ENCODE results near the gene KANK3. TPM values are rescaled to one million over a fixed set of nuclear protein-coding genes. Genes with fewer than 3 reads are reported as not detected.

The KANK3 gene
- total and polyA plus RNA-seq, 10 of the 15 experiments (the other 5 are each of a cell fraction or from before 2014, with no cell fraction given) = 0.03 to 0.93 (median 0.22) TPM; not detected in 1

- POLR2A ChIA-PET = interaction anchor here (0.6 kb wide), 1 partner anchor 22 kb away, joined by 3 read pairs; no protein-coding TSS in a partner anchor
- intact Hi-C loops (cut with micrococcal nuclease; ENCODE audit: unreplicated experiment) (no loop called here), in situ Hi-C loops (cut with MboI) (no loop called here)
- Histone ChIP-seq H3K27ac (ENCODE audit: control insufficient read depth, insufficient read depth) (no peak overlapping the region), H3K4me2 (ENCODE audit: control insufficient read depth, insufficient read depth) (no peak overlapping the region), H2AFZ (ENCODE audit: control insufficient read depth, low read depth, low read length) (no peak overlapping the region), H3K36me3 (ENCODE audit: control insufficient read depth in 2 of 2, insufficient read depth in 2 of 2, low read length in 1 of 2) (no peaks in the 10 kb centered on the region), H3K27me3 (replicated peaks in 1 of 2; ENCODE audit: control insufficient read depth in 2 of 2, insufficient read depth in 2 of 2, low read length in 1 of 2) (peaks cover 2 to 5% of the 10 kb centered on the region in 2 experiments; a peak in 3 of 4 replicates), H3K4me3 (no peak overlapping the region), H3K9me3 (replicated peaks; ENCODE audit: control insufficient read depth, insufficient read depth, low read length) (no peaks in the 10 kb centered on the region), H4K20me1 (ENCODE audit: control insufficient read depth, insufficient read depth) (no peaks in the 10 kb centered on the region), H3K9ac (ENCODE audit: control insufficient read depth, insufficient read depth, low read length) (no peak overlapping the region), H3K4me1 (ENCODE audit: control insufficient read depth, insufficient read depth, low read length) (peaks cover 2% of the 10 kb centered on the region; the same call in 1 of the 2 replicates), H3K79me2 (ENCODE audit: control insufficient read depth, insufficient read depth, low read length) (no peaks in the 10 kb centered on the region)
- CTCF ChIA-PET = no interaction called here
- TF ChIP-seq USF1 (IDR thresholded peaks at IDR 0.05; ENCODE audit: borderline replicate concordance, extremely low read length, insufficient read depth, low read depth, low read length) (no peak), IRF3 (IDR thresholded peaks at IDR 0.05) (no peak), E2F4 (IDR thresholded peaks at IDR 0.05; ENCODE audit: low read depth, low read length) (no peak), HDGF (IDR thresholded peaks at IDR 0.05) (no peak), MYC (IDR thresholded peaks at IDR 0.05; ENCODE audit: insufficient read depth, insufficient read length, insufficient replicate concordance, low read length, severe bottlenecking) (no peak), MTA2 (IDR thresholded peaks at IDR 0.05; ENCODE audit: low read depth) (no peak), HSF1 (IDR thresholded peaks at IDR 0.05; ENCODE audit: low read depth, low read length) (no peak), CREB1 (IDR thresholded peaks at IDR 0.05; ENCODE audit: low read depth) (no peak), POLR2AphosphoS2 (IDR thresholded peaks at IDR 0.05; ENCODE audit: low read depth, low read length) (no peak), NR2F1 (conservative IDR thresholded peaks at IDR 0.05) (no peak)
- SMC1A ChIA-PET (ENCODE audit: uncharacterized antibody, unreplicated experiment) = no interaction called here
- no peak for ATAC-seq
- no peak for DNase-seq (ENCODE audit: low read depth, low spot score)
- no TSS peak for BruUV-seq (replicated peaks)
- no peak for FAIRE-seq
- WGBS (ENCODE audit: insufficient coverage, insufficient replicate concordance, low lambda C conversion rate, missing lambda C conversion rate) = 61% methylated on average over 42 of the region's 52 CpGs
- RAD21 ChIA-PET (ENCODE audit: unreplicated experiment) = no interaction called here
Observed at GRCh38 chr19:8332976-8333766, 9.9 kb downstream of the KANK3 start.

All from GM12878 (cell line).